GM21528 (cell line): ENCODE measurements around the gene PHACTR3.

ENCODE experiments used
- ATAC-seq: cut with Tn5 transposase; IDR thresholded peaks from one replicate; pipeline ENCODE4 v1.9.1; 2021; ENCODE audit warnings: mild to moderate bottlenecking, moderate library complexity; ENCODE audit not compliant: unreplicated experiment, low FRiP score

PHACTR3 gene

GRCh38 chr20:59821201-59821600 lies 216.9 kb downstream of the PHACTR3 start:
- ATAC-seq, result no peak

DNA sequence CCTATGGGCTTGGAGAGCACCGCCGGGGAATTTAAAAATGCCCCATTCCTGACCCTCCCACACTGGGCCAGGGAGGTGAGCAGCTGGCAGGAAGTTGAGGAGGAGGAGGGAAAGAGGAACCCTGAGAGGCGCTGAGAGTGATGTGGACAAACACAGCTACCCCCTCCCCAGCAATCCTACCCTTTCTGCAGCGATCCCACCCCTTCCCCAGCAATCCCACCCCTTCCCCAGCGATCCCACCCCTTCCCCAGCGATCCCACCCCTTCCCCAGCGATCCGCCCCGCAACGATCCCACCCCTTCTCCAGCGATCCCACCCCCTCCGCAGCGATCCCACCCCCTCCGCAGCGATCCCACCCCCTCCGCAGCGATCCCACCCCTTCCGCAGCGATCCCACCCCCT lies 217.4 kb downstream of the PHACTR3 start:
- no peak for ATAC-seq

DNA sequence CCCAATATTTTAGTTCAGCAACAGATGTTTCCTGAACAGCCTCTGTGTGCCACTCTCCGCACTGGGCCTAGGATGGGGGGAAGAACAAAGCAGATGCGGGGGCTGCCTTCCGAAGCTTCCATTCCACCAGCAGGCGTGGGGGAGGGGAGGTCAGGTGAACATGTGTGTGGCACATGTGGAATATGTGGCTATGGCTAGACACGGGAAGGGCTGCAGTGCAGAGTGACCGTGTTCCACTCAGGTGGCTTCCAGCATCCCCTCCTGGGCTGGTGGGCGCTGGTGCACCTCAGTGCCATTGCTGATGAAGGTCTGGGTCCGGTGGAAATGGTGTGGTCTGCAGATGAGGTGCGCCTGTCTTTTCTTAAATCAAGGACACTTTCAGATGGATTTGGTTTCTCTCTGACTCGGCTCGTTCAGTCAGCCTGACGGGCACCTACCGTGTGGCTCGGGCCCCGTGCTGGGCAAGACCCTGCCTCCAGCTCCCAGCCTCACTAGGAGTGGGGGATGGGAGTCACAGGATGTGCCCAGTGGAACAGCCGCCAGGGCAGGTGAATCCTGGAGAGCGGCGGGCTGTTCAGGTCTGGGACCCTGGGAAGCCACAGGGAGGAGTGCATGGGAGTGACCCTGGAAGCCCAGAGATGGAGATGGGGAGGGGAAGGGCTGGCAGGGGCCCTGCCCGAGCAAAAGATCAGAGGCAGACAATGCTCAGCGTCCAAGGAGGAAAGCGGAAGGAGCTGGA lies 218.1 kb downstream of the PHACTR3 start:
- ATAC-seq, result no peak

DNA sequence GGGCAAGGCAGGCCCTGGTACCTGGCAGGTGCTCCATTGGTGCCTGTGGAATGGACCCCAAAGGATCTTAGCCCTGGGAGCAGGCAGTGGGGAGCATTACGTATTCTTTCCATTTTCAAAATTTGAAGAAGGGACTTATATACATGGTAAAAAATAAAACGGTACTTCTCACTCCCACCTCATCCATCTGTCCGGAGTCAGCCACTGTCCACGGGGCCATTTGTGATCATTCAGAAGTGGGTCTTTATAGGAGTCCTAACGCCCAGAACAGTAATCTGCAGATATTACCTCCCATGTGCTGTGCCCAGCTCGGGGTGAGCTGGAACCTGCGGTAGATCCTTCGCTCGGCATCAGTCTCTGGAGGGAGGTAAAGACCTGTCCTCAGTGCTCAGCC lies 218.7 kb downstream of the PHACTR3 start:
- ATAC-seq, result no peak

DNA sequence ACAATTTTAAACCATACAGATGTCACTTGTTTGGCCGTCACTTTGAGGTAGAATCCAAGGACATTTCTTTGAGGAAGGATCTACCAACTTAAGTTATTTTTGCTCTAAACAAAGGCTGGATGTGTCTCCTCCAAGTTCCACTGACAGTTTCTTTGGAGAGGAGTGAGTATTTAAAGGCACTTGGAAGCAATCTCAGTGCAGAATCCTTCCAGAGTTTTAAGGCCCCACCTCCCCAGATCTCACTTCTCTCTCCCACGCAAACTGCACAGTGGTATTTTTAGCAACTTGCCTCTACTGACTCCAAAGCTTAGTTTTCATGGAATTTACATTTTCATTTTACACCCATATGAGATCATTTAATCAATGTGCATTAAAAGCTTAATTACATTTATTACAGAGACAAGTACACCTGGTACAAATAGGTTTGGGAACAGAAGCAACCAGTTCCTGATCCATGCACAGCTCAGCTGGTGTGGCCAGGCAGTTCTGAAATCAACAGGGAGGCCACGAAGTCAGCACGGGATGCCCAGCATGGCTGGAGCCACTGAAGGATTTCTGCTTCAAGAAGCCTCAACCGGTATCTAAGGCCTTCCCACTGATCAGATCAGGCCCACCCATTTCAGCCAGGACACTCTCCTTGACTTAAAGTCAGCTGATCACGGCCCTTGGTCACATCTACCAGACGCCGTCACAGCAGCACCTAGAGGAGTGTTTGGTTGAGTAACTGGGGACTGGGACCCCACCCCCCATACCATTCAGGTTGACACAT lies 219.3 kb downstream of the PHACTR3 start:
- no peak for ATAC-seq

- no peak for ATAC-seq
Observed at GRCh38 chr20:59824711-59825562, 220.6 kb downstream of the PHACTR3 start.

GRCh38 chr20:59825563-59825920 lies 221.2 kb downstream of the PHACTR3 start:
- ATAC-seq, result no peak

DNA sequence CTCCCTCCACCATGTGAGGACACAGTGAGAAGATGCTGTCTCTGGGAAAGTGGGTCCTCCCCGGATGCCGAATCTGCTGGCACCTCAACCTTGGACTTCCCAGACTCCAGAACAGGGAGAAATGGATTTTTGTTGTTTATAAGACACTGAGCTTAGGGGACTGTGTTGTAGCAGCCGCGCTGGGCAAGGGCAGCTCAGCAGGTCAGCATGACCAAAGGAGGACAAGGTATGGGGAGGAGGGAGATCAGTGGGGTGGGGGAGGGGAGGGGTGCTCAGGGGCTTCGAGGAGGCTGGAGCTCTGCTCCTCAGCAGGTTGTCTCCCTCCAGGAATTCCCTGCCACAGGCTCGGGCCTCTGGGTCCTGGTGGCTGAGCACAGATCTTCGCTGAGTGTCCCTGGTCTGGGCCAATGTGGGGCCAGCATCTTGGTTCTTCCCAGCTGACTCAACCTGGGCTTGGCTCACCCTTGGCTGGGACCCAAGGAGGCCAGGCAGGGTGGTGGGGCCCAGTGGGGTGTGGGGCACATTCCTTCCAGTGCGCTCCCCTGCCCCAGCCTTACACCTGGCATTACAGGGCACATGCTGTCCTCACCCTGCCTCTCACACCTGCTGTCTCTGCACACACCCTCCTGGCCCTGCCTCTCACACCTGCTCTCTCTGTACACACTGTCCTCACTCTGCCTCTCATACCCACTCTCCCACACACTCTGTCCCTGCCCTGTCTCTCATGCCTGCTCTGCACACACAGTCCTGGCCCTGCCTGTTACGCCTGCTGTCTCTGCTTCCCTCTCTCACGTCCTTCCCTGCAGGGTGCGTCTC lies 221.8 kb downstream of the PHACTR3 start:
- ATAC-seq, result no peak

DNA sequence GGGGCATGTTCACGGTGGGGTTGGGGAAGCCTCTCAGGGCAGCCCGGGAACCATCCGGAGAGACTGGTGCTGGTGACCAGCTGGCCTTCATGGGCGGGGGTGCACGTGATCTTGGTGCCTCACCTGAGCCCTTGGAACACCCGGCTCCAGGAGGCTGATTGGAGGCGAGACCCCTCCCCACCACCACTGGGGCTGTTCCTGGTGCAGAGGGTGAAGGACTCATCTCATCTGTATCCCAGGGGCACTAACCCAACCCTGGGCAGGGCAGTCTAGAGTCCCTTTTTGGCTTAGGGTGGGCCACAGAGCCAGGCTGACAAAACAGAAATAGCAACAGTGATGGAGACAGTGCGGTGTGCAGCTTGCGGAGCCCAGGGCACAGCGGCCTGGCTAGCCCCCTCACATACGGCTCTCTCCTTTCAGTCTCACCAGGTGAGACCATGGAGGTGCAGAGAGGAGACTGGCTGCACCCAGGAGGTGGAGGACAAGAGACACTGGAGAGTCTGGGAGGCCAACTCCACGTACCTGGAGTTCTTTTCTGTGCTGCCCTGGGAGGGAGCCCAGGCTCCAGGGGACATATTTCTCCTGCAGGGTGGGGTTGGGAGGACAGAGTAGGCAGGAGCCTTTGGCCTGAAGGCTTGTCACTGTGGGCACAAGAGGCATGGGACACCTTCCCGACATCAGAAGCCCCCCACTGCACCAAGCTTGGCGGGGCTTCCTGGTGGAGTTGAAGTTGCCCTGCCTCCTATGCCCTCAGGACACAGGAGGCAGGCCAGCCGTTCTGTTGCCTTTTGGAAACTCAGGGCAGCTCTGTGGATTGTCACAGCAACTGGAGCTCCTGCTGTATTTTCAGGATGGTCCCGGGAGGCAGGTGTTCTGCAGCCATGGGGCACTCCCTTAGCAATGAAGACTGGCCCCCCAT lies 223.1 kb downstream of the PHACTR3 start:
- no peak for ATAC-seq

DNA sequence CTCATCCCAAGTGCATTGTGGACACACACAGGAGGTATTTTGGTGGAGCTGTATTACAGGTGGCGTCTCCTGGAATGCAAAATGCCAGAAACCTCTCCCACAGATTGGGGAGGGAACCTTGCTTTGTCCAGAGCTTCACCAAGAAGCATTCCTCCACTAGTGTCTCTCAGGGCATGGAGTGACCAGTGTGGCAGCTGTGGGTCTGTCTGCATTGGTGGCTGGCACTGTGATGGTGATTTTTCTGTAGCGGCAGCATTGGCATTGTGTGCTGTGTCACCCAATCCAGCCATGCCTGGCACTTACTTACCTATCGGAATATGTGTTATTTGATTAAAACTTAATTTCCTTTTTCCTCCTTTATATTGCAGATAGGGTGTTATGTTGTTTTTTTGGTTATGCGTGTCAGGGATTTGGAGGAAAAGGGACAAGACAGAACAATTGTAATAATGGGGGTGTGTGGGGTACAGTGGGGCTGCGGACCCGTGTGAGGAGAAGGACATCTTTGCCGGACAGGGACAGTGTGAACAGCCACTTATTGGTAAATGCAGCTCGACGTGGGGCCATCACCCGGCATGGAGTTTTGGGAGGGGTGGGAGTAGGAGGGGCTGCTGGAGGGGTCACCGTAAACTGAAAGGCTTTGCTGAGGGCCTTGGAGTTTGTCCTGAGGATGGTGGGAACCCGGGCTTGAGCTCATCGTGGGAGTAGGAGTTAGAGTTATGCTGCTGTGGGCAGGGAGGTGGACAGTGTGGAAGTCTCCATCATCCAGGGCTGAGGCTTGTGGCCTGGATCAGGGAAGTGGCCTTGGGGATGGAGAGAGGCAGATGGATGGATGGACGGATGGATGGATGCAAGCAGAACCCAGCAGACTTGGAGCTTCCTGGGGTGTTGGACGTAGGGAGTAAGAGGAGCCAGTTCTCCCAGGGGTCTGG lies 224.0 kb downstream of the PHACTR3 start:
- ATAC-seq, result no peak

DNA sequence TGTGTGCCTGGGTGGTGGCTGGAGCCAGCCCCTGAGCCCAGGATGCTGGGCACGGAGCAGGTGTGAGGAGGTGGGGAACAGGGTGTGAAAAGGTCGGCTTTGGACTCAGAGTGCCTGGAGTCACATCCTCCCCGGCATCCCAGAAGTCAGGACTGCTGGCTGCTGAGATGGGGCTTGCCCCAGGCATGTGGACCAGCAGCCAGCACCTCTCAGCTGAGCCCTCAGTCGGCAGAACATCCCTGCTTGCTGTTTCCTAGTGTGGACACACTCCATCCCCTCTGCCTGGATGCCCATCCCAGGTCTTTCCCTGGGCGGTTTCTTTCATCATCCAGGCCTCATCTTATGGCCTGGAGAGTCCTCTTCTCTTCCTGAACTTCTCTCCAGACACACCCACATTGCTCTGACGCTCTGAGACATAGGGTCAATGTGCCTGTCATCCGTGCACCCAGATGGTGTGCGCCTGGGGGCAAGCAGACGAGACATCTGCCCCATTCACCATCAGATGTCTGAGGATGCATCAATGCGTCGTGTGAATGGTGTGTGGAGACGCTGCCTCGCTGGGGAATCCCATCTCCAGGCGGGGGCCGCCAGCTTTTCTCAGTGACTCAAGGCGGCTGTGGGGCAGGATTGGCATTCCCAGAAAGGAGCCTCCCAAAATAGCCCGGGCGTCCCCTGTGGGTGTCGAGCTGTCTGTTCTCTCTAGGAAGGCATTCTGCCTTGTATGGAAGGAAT lies 224.9 kb downstream of the PHACTR3 start:
- no peak for ATAC-seq

DNA sequence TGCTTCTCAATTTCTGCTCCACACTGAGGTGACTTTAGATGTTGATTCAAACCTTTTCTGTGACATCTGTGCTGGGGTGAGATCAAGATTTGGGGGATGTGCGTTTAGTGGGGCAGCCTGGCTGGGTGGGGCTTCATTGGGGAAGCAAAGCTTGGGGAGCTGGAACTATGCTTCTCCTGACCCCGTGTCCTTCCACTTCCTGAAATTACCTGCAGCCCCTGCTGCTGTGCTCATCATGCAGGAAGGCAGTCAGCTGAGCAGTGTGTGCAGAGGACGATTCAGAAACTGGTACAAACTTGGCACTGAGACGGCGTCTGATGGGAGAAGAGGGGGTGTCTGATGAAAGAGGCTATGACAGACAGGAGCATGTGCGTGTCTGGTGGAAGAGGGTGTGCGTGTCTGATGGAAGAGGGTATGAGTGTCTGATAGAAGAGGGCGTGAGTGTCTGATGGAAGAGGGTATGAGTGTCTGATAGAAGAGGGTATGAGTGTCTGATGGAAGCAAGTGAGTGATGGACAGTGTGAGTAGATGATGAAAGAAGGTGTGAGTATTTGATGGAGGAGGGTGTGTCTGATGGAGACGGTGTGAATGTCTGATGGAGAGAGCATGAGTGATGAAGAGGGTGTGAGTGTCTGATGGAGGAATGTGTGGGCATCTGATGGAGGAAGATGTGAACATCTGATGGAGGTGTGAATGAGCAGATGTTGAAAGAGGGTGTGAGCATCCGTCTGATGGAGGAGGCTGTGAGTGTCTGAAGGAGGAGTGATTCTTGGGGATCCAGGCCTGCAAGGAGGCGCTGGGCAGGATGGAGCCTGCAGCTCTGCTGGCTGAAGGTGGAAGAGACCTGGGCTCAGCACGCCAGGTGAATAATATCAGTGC lies 225.7 kb downstream of the PHACTR3 start:
- no peak for ATAC-seq

- no peak for ATAC-seq
Observed at GRCh38 chr20:59830665-59831023, 226.3 kb downstream of the PHACTR3 start.

GRCh38 chr20:59831024-59831915 lies 226.9 kb downstream of the PHACTR3 start:
- ATAC-seq, result no peak

GRCh38 chr20:59831916-59832270 lies 227.6 kb downstream of the PHACTR3 start:
- no peak for ATAC-seq
